NB4 (cell line): Measurements from ENCODE around the gene TMEM198.

Source experiments
- DNase-seq: peaks from one replicate; pipeline ENCODE4 v3.0.0; 2010; ENCODE audit warnings: low read depth
- H3K4me3 ChIP-seq: one replicate; pipeline ENCODE4 v1.5.1; 2011; ENCODE audit warnings: mild to moderate bottlenecking, low read depth, low read length, moderate library complexity
- CTCF ChIP-seq: IDR thresholded peaks from one replicate; pipeline ENCODE4 v1.5.1; 2012; ENCODE audit warnings: low read depth, low read length
- MAX ChIP-seq: IDR thresholded peaks from 2 replicates; pipeline ENCODE4 v1.6.1; 2011; ENCODE audit warnings: low read depth, low read length
- MYC ChIP-seq: IDR thresholded peaks from 2 replicates; pipeline ENCODE4 v1.6.1; 2011; ENCODE audit warnings: low read depth, low read length
- POLR2A ChIP-seq: IDR thresholded peaks from 2 replicates; pipeline ENCODE4 v1.6.1; 2011; ENCODE audit warnings: mild to moderate bottlenecking; ENCODE audit not compliant: insufficient read length; ENCODE audit errors: extremely low read depth

TMEM198 gene

GRCh38 chr2:219512524-219513216, 31.2 kb upstream of the TMEM198 start:
- no peak overlapping the region for H3K4me3 ChIP-seq
- DNase-seq: no peak

GRCh38 chr2:219513787-219514186, 30.0 kb upstream of the TMEM198 start:
- no peak for TF ChIP-seq MAX
- no peak for TF ChIP-seq MYC
- no peak for TF ChIP-seq POLR2A
- no peak for TF ChIP-seq CTCF
- no peak overlapping the region for H3K4me3 ChIP-seq
- DNase-seq: no peak

More at GRCh38 chr2:219512524-219513216, 31.2 kb upstream of the TMEM198 start:
- no peak for TF ChIP-seq CTCF
- no peak for TF ChIP-seq POLR2A
- no peak for TF ChIP-seq MYC
- TF ChIP-seq MAX: no peak

GRCh38 chr2:219514196-219514761, 29.5 kb upstream of the TMEM198 start, which contains the start of gene ASIC4:
Gene ASIC4, plus strand, starts transcription at chr2:219514482. Its CDS starts 243 bp downstream, at chr2:219514725.
- TF ChIP-seq POLR2A (no peak), MYC (peak; percentile 83), CTCF (no peak), MAX (peak; percentile 73)
- no peak within 1 kb of the TSS for H3K4me3 ChIP-seq
- peak; percentile 69 for DNase-seq

- no peak overlapping the region for H3K4me3 ChIP-seq
- DNase-seq: no peak
- TF ChIP-seq MYC: no peak
Measured at GRCh38 chr2:219514836-219515235, 29.0 kb upstream of the TMEM198 start.

GRCh38 chr2:219515874-219516629, 27.8 kb upstream of the TMEM198 start:
- no peak for DNase-seq
- no peak overlapping the region for H3K4me3 ChIP-seq
- TF ChIP-seq MYC (no peak), MAX (no peak)

GRCh38 chr2:219516888-219517287, 26.9 kb upstream of the TMEM198 start:
- no peak overlapping the region for H3K4me3 ChIP-seq
- DNase-seq: no peak

More at GRCh38 chr2:219516888-219517287, 26.9 kb upstream of the TMEM198 start:
- TF ChIP-seq MAX: no peak
- TF ChIP-seq CTCF: no peak
- TF ChIP-seq POLR2A: no peak
- no peak for TF ChIP-seq MYC
